ENCODE measurements around the gene COL25A1.

COL25A1 gene

DNA sequence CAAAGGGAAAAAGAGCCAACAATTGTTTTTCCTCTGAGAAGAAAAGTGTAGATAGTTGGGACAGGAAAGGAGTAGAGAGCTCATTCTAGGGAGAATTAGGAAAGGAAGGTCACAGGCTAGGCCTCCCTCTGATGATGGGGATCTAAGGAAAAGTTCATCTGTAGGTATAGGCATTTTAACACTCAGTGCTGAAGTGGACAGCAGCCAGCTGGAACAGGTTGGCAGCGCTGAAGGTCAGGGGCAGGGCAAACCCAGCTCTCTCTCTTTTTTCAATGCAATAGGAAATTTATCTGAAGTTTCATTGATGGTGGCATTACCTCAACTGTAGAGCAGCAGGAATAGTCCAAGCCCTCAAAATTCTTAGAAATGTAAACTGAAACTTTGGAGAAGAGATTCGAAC lies 441.1 kb downstream of the COL25A1 start:
- peak; percentile 12 for DNase-seq (ENCODE audit: low read depth)
- TF ChIP-seq, protein P1, sequence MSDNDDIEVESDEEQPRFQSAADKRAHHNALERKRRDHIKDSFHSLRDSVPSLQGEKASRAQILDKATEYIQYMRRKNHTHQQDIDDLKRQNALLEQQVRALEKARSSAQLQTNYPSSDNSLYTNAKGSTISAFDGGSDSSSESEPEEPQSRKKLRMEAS (IDR thresholded peaks at IDR 0.05; ENCODE audit: low read depth, low read length), result no peak
- TF ChIP-seq POLR2A (IDR thresholded peaks at IDR 0.05; ENCODE audit: extremely low read depth, insufficient read length), result no peak
- no peak for TF ChIP-seq MYC (IDR thresholded peaks at IDR 0.05; ENCODE audit: low read depth, low read length)
- TF ChIP-seq, protein P2, sequence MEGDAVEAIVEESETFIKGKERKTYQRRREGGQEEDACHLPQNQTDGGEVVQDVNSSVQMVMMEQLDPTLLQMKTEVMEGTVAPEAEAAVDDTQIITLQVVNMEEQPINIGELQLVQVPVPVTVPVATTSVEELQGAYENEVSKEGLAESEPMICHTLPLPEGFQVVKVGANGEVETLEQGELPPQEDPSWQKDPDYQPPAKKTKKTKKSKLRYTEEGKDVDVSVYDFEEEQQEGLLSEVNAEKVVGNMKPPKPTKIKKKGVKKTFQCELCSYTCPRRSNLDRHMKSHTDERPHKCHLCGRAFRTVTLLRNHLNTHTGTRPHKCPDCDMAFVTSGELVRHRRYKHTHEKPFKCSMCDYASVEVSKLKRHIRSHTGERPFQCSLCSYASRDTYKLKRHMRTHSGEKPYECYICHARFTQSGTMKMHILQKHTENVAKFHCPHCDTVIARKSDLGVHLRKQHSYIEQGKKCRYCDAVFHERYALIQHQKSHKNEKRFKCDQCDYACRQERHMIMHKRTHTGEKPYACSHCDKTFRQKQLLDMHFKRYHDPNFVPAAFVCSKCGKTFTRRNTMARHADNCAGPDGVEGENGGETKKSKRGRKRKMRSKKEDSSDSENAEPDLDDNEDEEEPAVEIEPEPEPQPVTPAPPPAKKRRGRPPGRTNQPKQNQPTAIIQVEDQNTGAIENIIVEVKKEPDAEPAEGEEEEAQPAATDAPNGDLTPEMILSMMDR (IDR thresholded peaks at IDR 0.05; ENCODE audit: low read depth, low read length), result no peak
- no peak overlapping the region for H3K4me3 ChIP-seq (ENCODE audit: low read depth, low read length)

DNA sequence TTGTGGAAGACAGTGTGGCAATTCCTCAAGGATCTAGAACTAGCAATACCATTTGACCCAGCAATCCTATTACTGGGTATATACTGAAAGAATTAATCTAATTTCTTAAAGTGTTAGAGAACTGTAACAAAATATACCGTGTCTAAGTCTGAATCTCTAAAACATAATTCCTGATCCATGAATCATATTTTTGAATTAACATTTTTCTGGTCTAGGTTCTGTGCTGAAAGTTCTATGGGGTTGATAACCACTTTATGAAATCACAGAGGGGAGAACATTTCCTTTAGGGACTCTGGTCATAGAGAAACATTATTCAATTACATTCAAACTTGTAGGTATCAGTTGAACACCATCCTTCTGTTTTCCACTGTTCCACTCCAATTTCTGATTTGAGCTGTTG lies 447.7 kb downstream of the COL25A1 start:
- TF ChIP-seq, protein P1 (IDR thresholded peaks at IDR 0.05; ENCODE audit: low read depth, low read length), result no peak
- TF ChIP-seq, protein P2 (IDR thresholded peaks at IDR 0.05; ENCODE audit: low read depth, low read length), result no peak
- TF ChIP-seq MYC (IDR thresholded peaks at IDR 0.05; ENCODE audit: low read depth, low read length) (no peak), POLR2A (IDR thresholded peaks at IDR 0.05; ENCODE audit: extremely low read depth, insufficient read length) (no peak)

DNA sequence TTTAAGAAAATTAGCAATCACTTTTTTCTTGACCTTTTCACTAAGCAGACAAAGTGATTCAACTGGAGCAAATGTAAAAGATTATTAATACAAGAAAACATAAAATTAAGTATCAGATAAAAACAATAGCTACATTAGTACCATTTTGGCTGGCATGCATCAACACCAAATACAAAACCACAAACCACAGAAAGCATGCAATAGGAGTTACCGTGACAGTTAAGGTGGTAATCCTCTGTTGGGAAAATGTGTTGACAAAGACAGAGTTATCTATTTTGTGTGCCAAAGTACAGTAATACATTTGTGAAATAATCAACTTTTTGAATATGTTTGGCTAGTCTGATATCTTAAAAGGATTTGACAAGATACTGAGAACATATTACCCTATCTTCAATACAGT lies 449.8 kb downstream of the COL25A1 start:
- no peak for DNase-seq (ENCODE audit: low read depth)
- TF ChIP-seq, protein P1 (IDR thresholded peaks at IDR 0.05; ENCODE audit: low read depth, low read length), result no peak
- TF ChIP-seq, protein P2 (IDR thresholded peaks at IDR 0.05; ENCODE audit: low read depth, low read length), result no peak
- TF ChIP-seq POLR2A (IDR thresholded peaks at IDR 0.05; ENCODE audit: extremely low read depth, insufficient read length) (no peak), MYC (IDR thresholded peaks at IDR 0.05; ENCODE audit: low read depth, low read length) (no peak)
- H3K4me3 ChIP-seq (ENCODE audit: low read depth, low read length), result no peak overlapping the region

More for the DNA sequence above, 447.7 kb downstream of the COL25A1 start:
- no peak overlapping the region for H3K4me3 ChIP-seq (ENCODE audit: low read depth, low read length)
- no peak for DNase-seq (ENCODE audit: low read depth)

DNA sequence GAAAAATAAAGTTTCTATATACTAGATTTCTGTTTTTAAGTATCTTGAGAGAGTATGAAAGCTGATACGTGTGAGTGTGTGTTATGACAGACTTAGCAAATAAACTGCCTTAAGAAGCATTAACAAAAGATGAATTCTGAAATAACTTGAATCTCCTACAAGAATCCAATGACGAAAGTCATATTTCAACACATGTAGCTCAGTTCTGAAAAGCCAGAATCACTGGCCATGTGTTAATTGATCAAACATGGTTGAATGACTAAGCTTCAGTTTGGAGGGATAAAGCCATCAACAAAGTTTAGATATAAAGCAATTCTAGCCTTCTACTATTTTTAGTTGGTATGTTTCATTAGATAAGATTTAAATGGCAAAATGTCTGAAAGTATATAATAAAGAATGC lies 451.1 kb downstream of the COL25A1 start:
- no peak for DNase-seq (ENCODE audit: low read depth)
- TF ChIP-seq, protein P1 (IDR thresholded peaks at IDR 0.05; ENCODE audit: low read depth, low read length), result no peak
- TF ChIP-seq POLR2A (IDR thresholded peaks at IDR 0.05; ENCODE audit: extremely low read depth, insufficient read length) (no peak), MYC (IDR thresholded peaks at IDR 0.05; ENCODE audit: low read depth, low read length) (no peak)
- TF ChIP-seq, protein P2 (IDR thresholded peaks at IDR 0.05; ENCODE audit: low read depth, low read length), result no peak
- H3K4me3 ChIP-seq (ENCODE audit: low read depth, low read length), result no peak overlapping the region

DNA sequence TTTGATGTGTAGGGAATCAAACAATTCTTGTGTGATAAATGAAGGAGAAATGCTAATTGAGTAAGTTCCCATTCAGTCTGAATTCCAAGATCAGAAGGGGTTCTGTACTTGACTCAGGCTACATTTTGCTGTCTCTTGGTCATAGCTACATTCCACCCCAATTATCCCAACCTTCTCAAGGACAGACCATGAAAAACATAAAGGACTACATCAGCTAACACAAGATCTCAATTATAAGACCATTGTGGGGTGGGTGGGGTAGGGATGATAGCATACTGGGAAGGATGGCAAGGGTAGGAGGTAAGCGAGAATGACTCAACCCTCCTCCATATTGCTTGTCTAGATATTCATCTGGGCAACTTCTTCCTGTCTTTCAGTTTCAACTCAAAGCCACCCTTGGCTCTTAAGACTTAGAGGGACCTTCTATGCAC lies 452.2 kb downstream of the COL25A1 start:
- no peak for DNase-seq (ENCODE audit: low read depth)
- H3K4me3 ChIP-seq (ENCODE audit: low read depth, low read length), result no peak overlapping the region
- TF ChIP-seq POLR2A (IDR thresholded peaks at IDR 0.05; ENCODE audit: extremely low read depth, insufficient read length), result no peak
- TF ChIP-seq, protein P2 (IDR thresholded peaks at IDR 0.05; ENCODE audit: low read depth, low read length), result no peak
- no peak for TF ChIP-seq MYC (IDR thresholded peaks at IDR 0.05; ENCODE audit: low read depth, low read length)
- TF ChIP-seq, protein P1 (IDR thresholded peaks at IDR 0.05; ENCODE audit: low read depth, low read length), result no peak

Measured in NB4 (cell line).